HG02884 (cell line): Measurements from ENCODE around the gene HS1BP3.

Source experiments
- ATAC-seq: cut with Tn5 transposase; IDR thresholded peaks from one replicate; pipeline ENCODE4 v1.9.1; 2021; ENCODE audit warnings: mild to moderate bottlenecking, moderate library complexity; ENCODE audit not compliant: unreplicated experiment

Gene HS1BP3

GRCh38 chr2:20604401-20604911, 46.4 kb downstream of the HS1BP3 start:
- ATAC-seq: no peak

DNA sequence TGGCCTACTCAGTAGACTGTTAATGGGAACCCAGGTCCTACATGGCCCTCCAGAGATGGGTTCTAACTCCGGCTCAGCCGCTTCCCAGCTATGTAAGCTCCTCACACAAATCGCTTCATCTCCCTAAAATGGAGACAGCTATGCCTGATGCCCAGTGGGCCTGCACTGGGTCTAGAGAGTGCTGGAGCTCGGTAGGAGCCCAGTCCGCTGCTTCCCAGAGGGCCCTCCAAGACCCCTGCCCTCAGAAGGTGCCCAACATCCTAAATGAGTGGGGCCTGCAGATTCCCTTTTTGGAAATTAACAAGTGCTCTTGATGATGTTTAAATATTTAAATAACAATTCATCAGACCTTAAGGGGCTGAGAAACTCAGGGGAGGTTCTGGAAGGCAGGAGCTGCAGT, 47.1 kb downstream of the HS1BP3 start:
- no peak for ATAC-seq

DNA sequence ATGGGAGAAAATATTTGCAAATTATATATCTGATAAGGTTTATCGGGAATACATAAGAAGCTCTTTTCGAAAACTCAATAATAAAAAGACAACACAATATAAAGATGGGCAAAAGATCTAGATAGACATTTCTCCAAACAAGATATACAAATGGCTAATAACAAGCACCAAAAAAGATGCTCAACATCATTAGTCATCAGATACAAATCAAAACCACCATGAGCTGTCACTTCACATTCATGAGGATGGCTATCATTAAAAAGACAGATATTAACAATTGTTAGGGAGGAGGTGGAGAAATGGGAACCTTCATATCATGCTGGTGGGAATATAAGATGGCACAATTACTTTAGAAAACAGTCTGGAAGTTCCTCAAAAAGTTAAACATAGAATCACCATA, 48.1 kb downstream of the HS1BP3 start:
- no peak for ATAC-seq

DNA sequence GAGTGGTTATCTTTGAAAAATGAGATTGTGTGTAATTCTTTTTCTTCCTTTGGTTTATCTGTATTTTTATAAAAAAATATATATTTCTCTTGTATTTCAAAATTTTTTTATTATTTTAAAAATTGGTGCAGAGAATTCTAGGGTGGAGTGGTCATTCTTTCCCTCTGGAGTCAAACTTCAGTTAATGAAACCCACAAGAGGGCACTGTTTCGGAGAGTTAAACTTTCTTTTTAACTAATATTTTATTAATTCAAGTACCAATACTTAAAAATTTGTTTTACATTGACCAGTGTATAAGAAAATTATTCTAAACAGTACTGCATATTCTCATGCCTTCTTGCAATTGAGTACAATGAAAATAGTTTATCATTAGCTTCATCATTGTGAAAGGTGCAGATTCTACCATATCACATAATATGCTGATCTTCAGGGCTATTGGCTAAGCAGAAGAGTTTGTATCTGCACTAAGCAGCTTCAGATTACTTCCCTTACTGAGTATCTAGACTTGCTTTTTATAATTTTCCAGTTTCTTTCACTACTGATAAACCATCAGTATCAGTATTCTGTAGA, 50.1 kb downstream of the HS1BP3 start:
- ATAC-seq: no peak

- no peak for ATAC-seq
These were observed 50.9 kb downstream of the HS1BP3 start for GRCh38 chr2:20599861-20600461.

DNA sequence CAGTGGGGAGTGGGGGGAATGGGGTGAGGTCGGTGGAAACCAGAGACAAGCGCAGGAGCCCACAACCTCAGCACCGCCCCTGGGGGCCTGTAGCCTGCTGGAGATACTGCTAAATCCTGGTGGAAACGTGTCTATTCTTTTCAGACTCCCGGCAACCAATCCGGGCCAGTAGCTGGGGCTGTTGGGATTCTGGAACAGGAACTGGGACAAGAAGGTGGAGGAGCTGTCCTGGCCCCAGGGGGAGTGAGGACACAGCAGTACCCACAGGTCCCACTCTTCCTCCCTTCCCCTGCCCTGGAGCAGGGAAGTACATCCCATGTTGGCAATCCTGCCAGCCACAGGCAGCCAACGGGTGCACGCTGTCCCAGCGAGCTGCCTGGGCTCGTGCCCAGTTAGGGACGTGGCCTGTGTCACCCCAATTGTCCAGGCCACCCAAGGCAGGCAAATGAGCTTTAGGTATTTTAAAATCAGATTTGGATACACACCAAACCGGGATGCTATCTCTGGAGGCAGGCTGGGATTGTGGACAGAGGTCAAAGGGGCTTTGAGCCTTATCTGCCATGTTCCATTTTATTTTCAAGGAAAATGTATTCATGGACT, 51.8 kb downstream of the HS1BP3 start:
- no peak for ATAC-seq

- no peak for ATAC-seq
These were observed 53.1 kb downstream of the HS1BP3 start for GRCh38 chr2:20597860-20598183.

DNA sequence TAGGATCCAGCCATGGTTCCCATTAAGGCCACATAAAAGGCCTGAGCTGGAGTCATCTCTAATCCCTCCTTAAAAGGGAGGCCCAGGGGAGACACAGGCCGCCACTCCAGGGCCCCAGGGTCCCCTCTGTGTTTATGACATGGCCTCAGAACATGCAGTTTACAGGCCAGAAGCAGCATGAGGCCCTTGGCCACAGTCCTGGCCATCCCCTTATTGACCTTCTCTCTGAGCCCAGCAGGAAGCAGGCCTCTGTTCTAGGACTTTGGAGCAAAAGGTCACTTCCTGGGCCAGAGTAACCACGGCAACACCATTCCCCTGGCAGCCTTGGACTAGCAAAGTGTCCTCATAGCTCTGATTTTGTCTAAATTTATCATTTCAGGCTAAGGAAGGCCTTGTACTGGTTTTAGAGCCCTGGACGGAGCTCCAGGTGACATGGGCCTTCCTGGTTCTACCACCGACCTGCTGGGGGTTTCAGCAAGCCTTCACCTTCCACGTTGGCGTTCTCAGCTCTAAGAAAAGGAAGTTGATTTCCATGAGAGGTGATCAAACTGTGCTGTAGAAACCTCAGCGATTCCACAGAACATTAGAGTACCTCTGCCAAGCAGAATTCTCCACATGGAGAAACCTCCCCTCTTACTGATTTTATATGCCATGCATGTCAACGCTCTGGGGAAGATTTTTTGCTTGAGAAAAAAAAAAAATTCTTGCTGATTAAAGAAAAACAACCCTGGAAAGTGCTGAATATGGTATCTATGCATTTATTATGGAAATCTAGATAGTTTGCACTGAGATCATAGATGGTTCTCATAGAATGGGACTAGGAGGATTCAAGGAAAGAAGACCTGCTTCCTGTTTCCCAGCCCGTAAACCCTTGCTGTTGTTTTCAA, 53.7 kb downstream of the HS1BP3 start:
- no peak for ATAC-seq

DNA sequence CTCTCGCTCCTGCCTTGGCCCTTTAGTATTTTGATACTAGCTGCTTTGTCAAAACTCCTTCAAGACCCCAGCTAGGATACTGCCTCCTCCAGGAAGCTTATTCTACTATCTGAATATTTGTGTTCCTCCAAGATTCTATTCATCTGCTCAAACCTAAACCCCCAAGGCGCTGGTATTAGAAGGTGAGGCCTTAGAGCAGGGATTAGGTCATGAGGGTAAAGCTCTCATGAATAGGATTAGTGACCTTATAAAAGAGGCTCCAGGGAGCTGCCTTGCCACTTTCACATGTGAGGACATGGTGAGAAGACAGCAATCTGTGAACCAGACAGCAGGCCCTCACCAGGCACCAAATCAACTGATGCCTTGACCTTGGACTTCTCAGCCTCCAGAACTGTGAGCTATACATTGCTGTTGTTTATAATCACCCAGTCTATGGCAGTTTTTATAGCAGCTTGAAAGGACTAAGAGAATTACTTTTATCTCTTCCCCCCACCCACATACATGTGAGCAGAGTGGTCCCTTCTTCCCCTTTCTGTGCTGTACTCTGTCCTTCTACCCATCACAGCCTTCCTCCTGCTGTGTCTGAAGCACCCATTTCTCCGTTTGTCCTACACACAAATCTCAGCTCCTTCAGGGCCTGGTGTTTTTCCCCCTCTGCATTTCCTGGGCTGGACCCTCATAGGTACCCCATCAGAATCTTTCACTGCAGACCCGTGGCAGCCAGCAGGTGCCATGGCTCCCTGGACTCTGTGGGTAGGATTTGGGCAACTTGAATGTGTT, 54.5 kb downstream of the HS1BP3 start:
- no peak for ATAC-seq

DNA sequence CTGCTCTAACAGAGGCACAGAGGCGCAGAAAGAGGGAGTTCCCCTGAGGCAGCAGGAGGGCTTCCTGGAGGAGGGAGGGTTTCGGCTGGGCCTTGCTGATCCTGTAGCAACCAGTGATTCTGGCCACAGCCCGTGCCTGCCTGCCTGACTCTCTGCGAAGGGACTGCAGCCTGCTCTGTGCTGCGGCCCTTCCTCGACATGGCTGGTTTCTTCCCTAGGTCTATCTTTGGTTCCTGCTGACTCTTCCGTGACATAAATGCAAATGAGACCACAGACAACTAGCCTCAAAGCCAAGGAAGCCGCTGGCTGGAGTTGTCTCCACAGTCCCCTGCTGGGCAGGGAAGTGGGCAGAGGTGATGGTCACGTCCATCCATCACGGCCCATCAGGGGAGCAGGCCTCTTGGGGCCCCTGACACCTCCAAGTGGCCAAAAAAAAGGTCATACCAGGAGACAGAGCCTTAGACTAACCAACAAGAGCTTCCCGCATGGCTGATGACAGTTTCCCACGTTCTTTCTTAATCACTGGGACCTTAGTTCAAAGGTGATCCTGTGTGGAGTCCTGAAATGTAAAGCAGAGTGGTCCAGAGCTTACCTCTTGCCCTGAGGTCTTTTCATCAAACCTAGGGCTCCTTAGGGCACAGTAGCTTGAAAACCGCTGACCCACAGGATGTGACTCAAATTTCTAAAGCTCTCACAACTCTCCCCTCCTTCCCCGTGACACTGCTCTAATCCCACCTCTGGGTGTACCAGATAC, 55.3 kb downstream of the HS1BP3 start:
- ATAC-seq: peak; percentile 85

DNA sequence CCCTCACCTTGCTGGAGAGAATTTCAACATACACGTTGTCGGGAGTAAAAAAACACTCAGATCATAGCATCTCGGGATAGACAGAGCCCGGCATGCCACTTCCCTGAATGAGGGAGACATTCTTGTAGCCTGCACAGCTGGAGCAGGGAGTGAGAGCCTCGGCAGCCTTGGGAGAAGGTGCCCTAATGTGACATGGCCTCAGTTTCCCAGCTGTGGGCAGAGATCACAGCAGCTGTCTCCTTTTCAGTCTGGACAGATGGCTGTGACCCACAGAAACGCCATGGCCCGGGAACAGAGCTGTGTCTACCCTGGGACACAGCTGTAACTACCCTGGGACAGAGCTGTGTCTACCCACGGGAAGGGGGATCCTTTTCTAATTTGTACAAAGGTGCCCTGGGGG, 55.9 kb downstream of the HS1BP3 start:
- ATAC-seq: no peak

GRCh38 chr2:20594048-20594750, 56.7 kb downstream of the HS1BP3 start:
- no peak for ATAC-seq

- no peak for ATAC-seq
These were observed 57.5 kb downstream of the HS1BP3 start for GRCh38 chr2:20593072-20594034.

GRCh38 chr2:20592106-20593071, 58.5 kb downstream of the HS1BP3 start:
- no peak for ATAC-seq

GRCh38 chr2:20590704-20591515, 60.0 kb downstream of the HS1BP3 start:
- no peak for ATAC-seq

- no peak for ATAC-seq
These were observed 60.8 kb downstream of the HS1BP3 start for GRCh38 chr2:20589975-20590703.
